MM.1S (cell line): Measurements from ENCODE around the gene NOL11.

Source experiments
- DNase-seq: peaks from one replicate; pipeline ENCODE4 v3.0.0-alpha.2; 2015
- H2AFZ ChIP-seq: fragments of 300-600 bp; sonication (generic); 2 replicates; pipeline ENCODE4 v1.6.0; 2016; ENCODE audit warnings: antibody characterized with exemption, low read length
- H3F3A ChIP-seq: fragments of 300-600 bp; sonication (generic); 2 replicates; pipeline ENCODE4 v1.6.1; 2016; ENCODE audit warnings: mild to moderate bottlenecking, antibody characterized with exemption, low read length, moderate library complexity, mixed read lengths; ENCODE audit not compliant: insufficient read depth
- H3K27ac ChIP-seq: fragments of 300-600 bp; sonication (generic); 2 replicates; pipeline ENCODE4 v1.5.1; 2016; ENCODE audit warnings: mild to moderate bottlenecking, low read length
- H3K27me3 ChIP-seq: fragments of 300-600 bp; sonication (generic); replicated peaks from 2 replicates; pipeline ENCODE4 v1.6.0; 2016; ENCODE audit warnings: low read length; ENCODE audit not compliant: insufficient read depth
- H3K36me3 ChIP-seq: fragments of 300-600 bp; sonication (generic); replicated peaks from 2 replicates; pipeline ENCODE4 v1.6.1; 2016; ENCODE audit warnings: mild to moderate bottlenecking, low read length, mixed read lengths; ENCODE audit not compliant: insufficient read depth
- H3K4me1 ChIP-seq: fragments of 300-600 bp; sonication (generic); 2 replicates; pipeline ENCODE4 v1.6.1; 2016; ENCODE audit warnings: low read length, mixed read lengths
- H3K4me2 ChIP-seq: fragments of 300-600 bp; sonication (generic); 2 replicates; pipeline ENCODE4 v1.6.0; 2016; ENCODE audit warnings: low read depth, low read length
- H3K4me3 ChIP-seq: fragments of 300-600 bp; sonication (generic); 2 replicates; pipeline ENCODE4 v1.5.1; 2016; ENCODE audit warnings: low read length, mixed read lengths
- H3K79me2 ChIP-seq: fragments of 300-600 bp; sonication (generic); 2 replicates; pipeline ENCODE4 v1.6.1; 2016; ENCODE audit warnings: mixed run types, low read length, mixed read lengths
- H3K9ac ChIP-seq: fragments of 300-600 bp; sonication (generic); 2 replicates; pipeline ENCODE4 v1.6.1; 2016; ENCODE audit warnings: low read length, mixed read lengths
- H3K9me2 ChIP-seq: fragments of 300-600 bp; sonication (generic); replicated peaks from 2 replicates; pipeline ENCODE4 v1.6.1; 2016; ENCODE audit warnings: mild to moderate bottlenecking, low read length, mixed read lengths; ENCODE audit not compliant: insufficient read depth
- H3K9me3 ChIP-seq: fragments of 300-600 bp; sonication (generic); replicated peaks from 2 replicates; pipeline ENCODE4 v1.6.1; 2016; ENCODE audit warnings: mild to moderate bottlenecking, low read length, mixed read lengths; ENCODE audit not compliant: insufficient read depth
- H4K20me1 ChIP-seq: fragments of 300-600 bp; sonication (generic); 2 replicates; pipeline ENCODE4 v1.6.1; 2016; ENCODE audit warnings: mild to moderate bottlenecking, low read length, moderate library complexity, mixed read lengths; ENCODE audit not compliant: insufficient read depth
- CTCF ChIP-seq: fragments of 300-600 bp; sonication (generic); IDR thresholded peaks from 2 replicates; pipeline ENCODE4 v1.5.1; 2016; ENCODE audit warnings: antibody characterized with exemption, low read length, mixed read lengths
- EZH2 ChIP-seq: fragments of 300-600 bp; sonication (generic); optimal IDR thresholded peaks from 2 replicates; pipeline ENCODE3; 2017; ENCODE audit warnings: low read depth, mild to moderate bottlenecking, antibody characterized with exemption, low read length, mixed read lengths
- EZH2phosphoT487 ChIP-seq: fragments of 300-600 bp; sonication (generic); IDR thresholded peaks from 2 replicates; pipeline ENCODE4 v1.6.1; 2018; ENCODE audit warnings: antibody characterized with exemption, low read length

NOL11 gene

GRCh38 chr17:67779098-67779672 lies 61.4 kb downstream of the NOL11 start:
- H4K20me1 ChIP-seq = no peaks in the 10 kb centered on the region
- H3K9ac ChIP-seq = no peak overlapping the region
- no peak overlapping the region for H3K4me3 ChIP-seq
- no peaks in the 10 kb centered on the region for H3K36me3 ChIP-seq
- no peaks in the 10 kb centered on the region for H3K79me2 ChIP-seq
- H3K27me3 ChIP-seq = no peaks in the 10 kb centered on the region
- H3K9me3 ChIP-seq = no peaks in the 10 kb centered on the region
- peak; percentile 16 for DNase-seq
- peak overlapping the region; percentile 66 for H2AFZ ChIP-seq
- no peak overlapping the region for H3K27ac ChIP-seq
- H3K4me2 ChIP-seq = no peak overlapping the region
- TF ChIP-seq EZH2 (no peak), CTCF (peak; percentile 50), EZH2phosphoT487 (no peak)
- H3F3A ChIP-seq = no peaks in the 10 kb centered on the region
- H3K4me1 ChIP-seq = no peaks in the 10 kb centered on the region
- H3K9me2 ChIP-seq = no peaks in the 10 kb centered on the region

- Histone ChIP-seq H3F3A (no peaks in the 10 kb centered on the region), H3K9ac (no peak overlapping the region), H2AFZ (no peak overlapping the region), H3K9me2 (no peaks in the 10 kb centered on the region), H3K9me3 (no peaks in the 10 kb centered on the region), H3K4me1 (no peaks in the 10 kb centered on the region), H3K4me3 (no peak overlapping the region), H4K20me1 (no peaks in the 10 kb centered on the region), H3K4me2 (no peak overlapping the region), H3K27me3 (no peaks in the 10 kb centered on the region), H3K27ac (no peak overlapping the region), H3K36me3 (no peaks in the 10 kb centered on the region), H3K79me2 (no peaks in the 10 kb centered on the region)
- no peak for DNase-seq
- TF ChIP-seq EZH2phosphoT487 = no peak
- no peak for TF ChIP-seq EZH2
- no peak for TF ChIP-seq CTCF
Measured at GRCh38 chr17:67784364-67785121, 66.8 kb downstream of the NOL11 start.

GRCh38 chr17:67785122-67785477 lies 67.4 kb downstream of the NOL11 start:
- H2AFZ ChIP-seq = no peak overlapping the region
- no peak for DNase-seq
- H3F3A ChIP-seq = no peaks in the 10 kb centered on the region
- no peaks in the 10 kb centered on the region for H3K9me2 ChIP-seq
- H3K4me1 ChIP-seq = no peaks in the 10 kb centered on the region
- TF ChIP-seq CTCF = no peak
- no peak for TF ChIP-seq EZH2phosphoT487
- TF ChIP-seq EZH2 = no peak
- no peak overlapping the region for H3K27ac ChIP-seq
- no peaks in the 10 kb centered on the region for H3K9me3 ChIP-seq
- no peaks in the 10 kb centered on the region for H4K20me1 ChIP-seq
- H3K4me2 ChIP-seq = no peak overlapping the region
- H3K79me2 ChIP-seq = no peaks in the 10 kb centered on the region
- no peak overlapping the region for H3K9ac ChIP-seq
- H3K36me3 ChIP-seq = no peaks in the 10 kb centered on the region
- H3K27me3 ChIP-seq = no peaks in the 10 kb centered on the region
- no peak overlapping the region for H3K4me3 ChIP-seq
